Left ventricle myocardium inferior (tissue), 1 donor: ENCODE results near the gene IL1RL1. TPM values are rescaled to one million over a fixed set of nuclear protein-coding genes. Genes with fewer than 3 reads are reported as not detected.
A peak's percentile ranks its signal among the peaks of the same experiment; 100 is the strongest.

Experiments
- DNase-seq: peaks from one replicate; pipeline ENCODE4 v3.0.0-alpha.2; 2020
- H3K27ac ChIP-seq: fragments of 200-600 bp; replicated peaks from 2 replicates; pipeline ENCODE4 v1.8.0; 2021
- H3K27me3 ChIP-seq: fragments of 200-600 bp; 2 replicates; pipeline ENCODE4 v1.8.0; 2021; ENCODE audit warnings: low read depth
- H3K36me3 ChIP-seq: fragments of 200-600 bp; 2 replicates; pipeline ENCODE4 v1.8.0; 2021
- H3K4me1 ChIP-seq: fragments of 200-600 bp; 2 replicates; pipeline ENCODE4 v1.8.0; 2021
- H3K4me3 ChIP-seq: fragments of 200-600 bp; 2 replicates; pipeline ENCODE4 v1.8.0; 2021; ENCODE audit warnings: mild to moderate bottlenecking, moderate library complexity
- H3K9me3 ChIP-seq: fragments of 200-600 bp; replicated peaks from 2 replicates; pipeline ENCODE4 v1.8.0; 2021
- CTCF ChIP-seq: fragments of 200-600 bp; IDR thresholded peaks from 2 replicates; pipeline ENCODE4 v1.8.0; 2021; ENCODE audit warnings: antibody characterized with exemption, mild to moderate bottlenecking, borderline replicate concordance
- intact Hi-C: fragments of 100-400 bp; cut with micrococcal nuclease; formaldehyde crosslinking; loops from one replicate; pipeline ENCODE4 v1.11.0; 2022
- total RNA-seq: library from RNA; stranded (reverse); fragmentation: NEBNext Ultra II Directional; extraction: Animal tissue kit (Norgen Biotek cat#: 25700); gene quantifications from one replicate; pipeline ENCODE4 v1.2.1, GENCODE V29; 2021
- donor health status: DM: no; HTN: yes; CAD: no; lungs with severe emphysema.

Gene IL1RL1
- total RNA-seq, 1 donor from 2014 or later: 1.1 TPM

DNA sequence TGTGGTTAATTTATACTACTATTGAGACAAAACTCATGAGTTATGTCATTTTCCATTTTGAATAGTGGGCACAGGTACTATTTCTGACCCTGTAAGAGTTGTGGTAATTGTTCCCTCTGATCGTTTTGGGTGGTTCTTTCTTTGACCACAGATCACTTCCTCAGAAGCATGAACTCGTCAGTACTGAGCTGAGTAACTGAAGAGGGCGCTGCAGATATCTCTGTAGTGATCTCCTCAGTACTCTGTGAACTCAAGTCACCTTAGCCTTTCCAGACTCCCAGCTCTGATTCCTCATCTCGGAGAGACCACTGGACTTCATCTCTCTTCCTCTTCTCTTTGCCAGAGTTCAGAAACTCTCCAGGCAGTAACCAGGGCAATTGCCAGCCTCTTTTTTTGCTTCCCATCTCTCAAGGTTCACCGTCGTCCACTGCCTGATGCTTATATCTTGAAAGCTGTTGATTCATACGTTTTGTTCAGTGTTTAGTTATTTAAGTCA, 9.4 kb upstream of the IL1RL1 start:
- TF ChIP-seq CTCF: peak; percentile 38
- Histone ChIP-seq H3K9me3 (no peaks in the 10 kb centered on the region), H3K27ac (no peak overlapping the region), H3K36me3 (no peaks in the 10 kb centered on the region), H3K27me3 (peaks cover 31% of the 10 kb centered on the region), H3K4me1 (no peaks in the 10 kb centered on the region), H3K4me3 (no peak overlapping the region)
- no peak for DNase-seq
- intact Hi-C loops: no loop called here

DNA sequence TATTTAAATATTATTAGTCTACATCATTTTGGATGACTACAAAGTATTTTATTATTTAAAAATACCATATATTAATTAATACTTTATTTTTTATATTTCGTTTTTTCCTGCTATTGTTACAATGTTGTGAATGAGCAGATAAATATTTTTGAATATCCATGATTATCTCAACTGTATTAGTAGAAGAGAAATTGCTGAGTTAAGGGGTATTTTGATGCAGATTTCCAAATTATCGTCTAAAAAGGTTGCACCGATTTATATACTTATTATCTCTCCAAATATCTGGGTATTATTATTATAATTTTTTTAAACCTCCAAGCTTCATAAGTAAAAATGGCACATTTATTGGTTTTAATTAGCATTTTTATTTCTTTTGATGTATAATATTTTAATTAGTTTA, 8.9 kb upstream of the IL1RL1 start:
- TF ChIP-seq CTCF: no peak
- intact Hi-C loops: no loop called here
- Histone ChIP-seq H3K27ac (no peak overlapping the region), H3K27me3 (peaks cover 32% of the 10 kb centered on the region), H3K36me3 (no peaks in the 10 kb centered on the region), H3K4me3 (no peak overlapping the region), H3K4me1 (no peaks in the 10 kb centered on the region), H3K9me3 (no peaks in the 10 kb centered on the region)
- DNase-seq: no peak

DNA sequence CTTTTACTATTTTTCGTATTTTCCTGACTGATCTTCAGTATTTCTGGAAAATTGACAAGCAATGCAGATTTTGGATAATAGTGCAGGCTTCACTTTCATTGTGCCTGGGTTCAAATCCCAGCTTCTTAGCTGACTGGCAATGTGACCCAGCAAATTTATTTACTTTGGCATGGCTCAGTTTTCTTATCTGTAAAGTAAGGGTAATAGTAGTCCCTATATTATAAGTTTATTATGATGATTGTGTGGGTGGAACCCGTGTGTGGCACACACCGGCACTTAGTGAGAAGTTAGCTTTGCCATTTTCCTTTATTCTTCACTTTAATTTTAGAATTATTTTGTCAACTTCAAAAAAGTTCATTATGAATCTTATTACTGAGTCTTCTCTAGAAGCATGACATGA, 7.8 kb upstream of the IL1RL1 start:
- no peak for DNase-seq
- H3K4me3 ChIP-seq: no peak overlapping the region
- peaks cover 43% of the 10 kb centered on the region for H3K27me3 ChIP-seq
- H3K27ac ChIP-seq: no peak overlapping the region
- intact Hi-C loops: no loop called here
- no peak for TF ChIP-seq CTCF
- no peaks in the 10 kb centered on the region for H3K9me3 ChIP-seq
- no peaks in the 10 kb centered on the region for H3K36me3 ChIP-seq
- H3K4me1 ChIP-seq: no peaks in the 10 kb centered on the region

DNA sequence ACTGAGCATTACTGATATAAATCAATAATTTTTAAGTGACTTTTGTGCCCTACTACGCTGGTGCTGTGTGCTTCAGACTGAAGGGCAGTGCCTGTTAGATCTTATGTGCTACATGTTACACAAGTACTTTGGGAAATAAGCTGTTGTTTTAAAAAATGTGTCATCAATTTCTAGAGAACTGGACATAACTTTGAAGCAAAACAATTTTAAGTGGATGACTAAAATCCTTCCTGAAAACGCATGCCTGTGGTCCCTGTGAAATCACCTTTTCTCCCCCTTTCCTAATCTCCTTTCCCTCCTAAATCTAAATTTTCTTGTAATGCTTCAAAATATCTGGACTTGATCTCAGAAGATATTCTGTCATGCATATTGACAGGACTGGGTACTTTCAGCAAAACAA, 7.1 kb upstream of the IL1RL1 start:
- H3K27me3 ChIP-seq: peaks cover 45% of the 10 kb centered on the region
- no peak overlapping the region for H3K4me3 ChIP-seq
- no peak for TF ChIP-seq CTCF
- no peaks in the 10 kb centered on the region for H3K9me3 ChIP-seq
- no peak for DNase-seq
- H3K27ac ChIP-seq: no peak overlapping the region
- H3K4me1 ChIP-seq: no peaks in the 10 kb centered on the region
- no peaks in the 10 kb centered on the region for H3K36me3 ChIP-seq
- intact Hi-C loops: no loop called here

DNA sequence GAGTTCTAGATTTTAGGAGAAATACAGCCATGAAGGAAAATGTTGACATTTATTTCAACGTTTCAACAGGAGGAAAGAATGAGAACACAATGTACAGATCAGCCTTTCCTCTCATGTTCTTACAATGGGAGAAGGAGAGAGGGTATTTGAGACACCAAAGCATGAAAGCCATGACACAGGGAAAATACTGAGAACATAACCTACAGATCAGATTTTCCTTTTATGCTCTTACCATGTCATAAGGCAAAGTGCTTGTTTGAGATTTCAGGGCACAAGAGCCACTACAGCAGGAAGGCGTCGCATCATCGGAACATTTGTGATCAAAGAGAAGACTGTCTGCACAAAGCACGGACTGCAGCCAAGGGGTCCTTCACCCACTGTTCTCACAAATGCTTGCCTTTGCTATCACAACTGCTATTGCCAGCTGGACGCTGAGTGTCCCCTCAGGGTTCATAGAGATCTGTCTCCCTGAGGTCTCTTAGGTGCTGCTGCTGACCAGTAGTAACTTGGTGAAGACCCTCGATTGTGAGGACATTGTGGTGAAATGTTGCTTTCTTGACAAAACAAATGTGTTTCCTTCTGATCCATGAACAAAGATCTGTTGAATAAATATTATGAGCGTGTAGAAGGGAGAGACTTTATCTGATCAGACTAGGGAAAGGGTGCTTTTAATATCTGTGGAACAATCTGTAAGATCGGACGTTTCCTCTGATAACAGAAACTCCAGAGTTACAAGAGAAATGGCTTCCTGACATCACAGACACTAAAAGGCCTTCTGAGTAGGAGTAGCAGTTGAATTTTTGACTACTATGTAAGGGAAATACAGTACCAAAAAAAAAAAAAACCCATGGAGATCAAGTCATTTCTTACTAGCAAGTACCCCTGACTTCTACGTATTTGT, 6.4 kb upstream of the IL1RL1 start:
- Histone ChIP-seq H3K4me1 (no peaks in the 10 kb centered on the region), H3K9me3 (no peaks in the 10 kb centered on the region), H3K27ac (peak overlapping the region; percentile 12), H3K36me3 (no peaks in the 10 kb centered on the region), H3K27me3 (peaks cover 45% of the 10 kb centered on the region), H3K4me3 (no peak overlapping the region)
- DNase-seq: no peak
- intact Hi-C loops: no loop called here
- no peak for TF ChIP-seq CTCF
